Testis (tissue), 2 donors: ENCODE measurements around the gene MYOM1.

Experiments
- CTCF ChIP-seq, 3 experiments: fragments of 450-650 bp in 2 of 3; fragments of 200-600 bp in 1 of 3; sonication (generic) in 1 of 3; IDR thresholded peaks; one replicate each; pipeline ENCODE4 v1.5.1; 2016 to 2019; ENCODE audit warnings: antibody characterized with exemption in 3 of 3, mild to moderate bottlenecking in 2 of 3, moderate library complexity in 1 of 3
- POLR2A ChIP-seq: fragments of 450-650 bp; IDR thresholded peaks from one replicate; pipeline ENCODE4 v1.6.1; 2017; ENCODE audit warnings: antibody characterized with exemption, mild to moderate bottlenecking, moderate library complexity

GRCh38 chr18:3059272-3059671, 160.5 kb downstream of the MYOM1 start:
- TF ChIP-seq CTCF (IDR thresholded peaks at IDR 0.05) (no peak), POLR2A (no peak)
